SK-N-SH treated with all-trans-retinoic acid at 6 μM for 48 hours (cell line): ENCODE data around the gene UBE2R2.

Experiments
- ATAC-seq: fragments of 200-7000 bp; cut with Tn5 transposase; 3 replicates; pipeline ENCODE4 v1.9.1; 2020; ENCODE audit warnings: mild to moderate bottlenecking, moderate library complexity
- BACH2 ChIP-seq: fragments of 250-450 bp; sonication (Bioruptor Pico); IDR thresholded peaks from 2 replicates; pipeline ENCODE4 v1.9.0; 2021; ENCODE audit warnings: mild to moderate bottlenecking, borderline replicate concordance
- CREB5 ChIP-seq: fragments of 250-450 bp; sonication (Bioruptor Pico); IDR thresholded peaks from 2 replicates; pipeline ENCODE4 v1.5.1; 2020; ENCODE audit warnings: low read depth, mild to moderate bottlenecking, moderate library complexity
- CSRNP3 ChIP-seq: fragments of 250-450 bp; sonication (Bioruptor Pico); IDR thresholded peaks from 2 replicates; pipeline ENCODE4 v1.5.1; 2021; ENCODE audit warnings: mild to moderate bottlenecking, moderate library complexity
- ESRRG ChIP-seq: fragments of 250-450 bp; sonication (Bioruptor Pico); IDR thresholded peaks from 2 replicates; pipeline ENCODE4 v1.6.1; 2021; ENCODE audit warnings: mild to moderate bottlenecking
- GLIS3 ChIP-seq: fragments of 250-450 bp; sonication (Bioruptor Pico); IDR thresholded peaks from 2 replicates; pipeline ENCODE4 v1.5.0; 2020; ENCODE audit warnings: mild to moderate bottlenecking, moderate library complexity
- ISL1 ChIP-seq: fragments of 250-450 bp; sonication (Bioruptor Pico); IDR thresholded peaks from 2 replicates; pipeline ENCODE4 v2.1.2; 2022; ENCODE audit warnings: mild to moderate bottlenecking, moderate library complexity
- OSR1 ChIP-seq: fragments of 250-450 bp; sonication (Bioruptor Pico); IDR thresholded peaks from 2 replicates; pipeline ENCODE4 v1.8.0; 2022; ENCODE audit warnings: moderate library complexity, mild to moderate bottlenecking, inconsistent platforms
- POU6F1 ChIP-seq: fragments of 250-450 bp; sonication (Bioruptor Pico); IDR thresholded peaks from 2 replicates; pipeline ENCODE4 v1.8.0; 2021; ENCODE audit warnings: low read depth, mild to moderate bottlenecking, moderate library complexity, borderline replicate concordance
- RARB ChIP-seq: fragments of 250-450 bp; sonication (Bioruptor Pico); IDR thresholded peaks from 2 replicates; pipeline ENCODE4 v1.8.0; 2021; ENCODE audit warnings: mild to moderate bottlenecking, moderate library complexity
- SNAI2 ChIP-seq: fragments of 250-450 bp; sonication (Bioruptor Pico); IDR thresholded peaks from 2 replicates; pipeline ENCODE4 v1.5.0; 2020; ENCODE audit warnings: mild to moderate bottlenecking, moderate library complexity
- TCF4 ChIP-seq: fragments of 250-450 bp; sonication (Bioruptor Pico); IDR thresholded peaks from 2 replicates; pipeline ENCODE4 v1.8.0; 2021; ENCODE audit warnings: mild to moderate bottlenecking, moderate library complexity, borderline replicate concordance
- TOX ChIP-seq: fragments of 250-450 bp; sonication (Bioruptor Pico); IDR thresholded peaks from 2 replicates; pipeline ENCODE4 v1.8.0; 2021; ENCODE audit warnings: mild to moderate bottlenecking, moderate library complexity, borderline replicate concordance
- ZC3H10 ChIP-seq: fragments of 250-450 bp; sonication (Bioruptor Pico); IDR thresholded peaks from 2 replicates; pipeline ENCODE4 v1.5.1; 2021; ENCODE audit warnings: mild to moderate bottlenecking, moderate library complexity
- ZFP3 ChIP-seq: fragments of 250-450 bp; sonication (Bioruptor Pico); IDR thresholded peaks from 2 replicates; pipeline ENCODE4 v1.5.0; 2020; ENCODE audit warnings: mild to moderate bottlenecking, moderate library complexity
- ZFP30 ChIP-seq: fragments of 450-650 bp; formaldehyde crosslinking; IDR thresholded peaks from 2 replicates; pipeline ENCODE4 v1.5.0; 2022; ENCODE audit warnings: mild to moderate bottlenecking, moderate library complexity
- ZNF565 ChIP-seq: fragments of 450-650 bp; formaldehyde crosslinking; conservative IDR thresholded peaks from 2 replicates; pipeline ENCODE4 v1.5.0; 2020; ENCODE audit warnings: low read depth, mild to moderate bottlenecking, moderate library complexity
- ZNF70 ChIP-seq: fragments of 450-650 bp; formaldehyde crosslinking; IDR thresholded peaks from 2 replicates; pipeline ENCODE4 v1.5.0; 2020; ENCODE audit warnings: mild to moderate bottlenecking, moderate library complexity
- ZNF8 ChIP-seq: fragments of 450-650 bp; formaldehyde crosslinking; IDR thresholded peaks from 2 replicates; pipeline ENCODE4 v1.5.0; 2020; ENCODE audit warnings: mild to moderate bottlenecking, moderate library complexity
- TF ChIP-seq, protein P1 (sequence below): fragments of 250-450 bp; sonication (Bioruptor Pico); IDR thresholded peaks from 2 replicates; pipeline ENCODE4 v1.5.0; 2020; ENCODE audit warnings: mild to moderate bottlenecking, moderate library complexity
- TF ChIP-seq, protein P2 (sequence below): fragments of 250-450 bp; sonication (Bioruptor Pico); IDR thresholded peaks from 2 replicates; pipeline ENCODE4 v1.8.0; 2020; ENCODE audit warnings: mild to moderate bottlenecking, moderate library complexity, borderline replicate concordance

UBE2R2 gene

GRCh38 chr9:33943389-33943788 lies 126.4 kb downstream of the UBE2R2 start:
- ATAC-seq = no peak
- TF ChIP-seq POU6F1 (CRISPR knock-in tag) = no peak
- no peak for TF ChIP-seq CREB5 (CRISPR knock-in tag)
- no peak for TF ChIP-seq ZFP3 (CRISPR knock-in tag)
- TF ChIP-seq, protein P1, sequence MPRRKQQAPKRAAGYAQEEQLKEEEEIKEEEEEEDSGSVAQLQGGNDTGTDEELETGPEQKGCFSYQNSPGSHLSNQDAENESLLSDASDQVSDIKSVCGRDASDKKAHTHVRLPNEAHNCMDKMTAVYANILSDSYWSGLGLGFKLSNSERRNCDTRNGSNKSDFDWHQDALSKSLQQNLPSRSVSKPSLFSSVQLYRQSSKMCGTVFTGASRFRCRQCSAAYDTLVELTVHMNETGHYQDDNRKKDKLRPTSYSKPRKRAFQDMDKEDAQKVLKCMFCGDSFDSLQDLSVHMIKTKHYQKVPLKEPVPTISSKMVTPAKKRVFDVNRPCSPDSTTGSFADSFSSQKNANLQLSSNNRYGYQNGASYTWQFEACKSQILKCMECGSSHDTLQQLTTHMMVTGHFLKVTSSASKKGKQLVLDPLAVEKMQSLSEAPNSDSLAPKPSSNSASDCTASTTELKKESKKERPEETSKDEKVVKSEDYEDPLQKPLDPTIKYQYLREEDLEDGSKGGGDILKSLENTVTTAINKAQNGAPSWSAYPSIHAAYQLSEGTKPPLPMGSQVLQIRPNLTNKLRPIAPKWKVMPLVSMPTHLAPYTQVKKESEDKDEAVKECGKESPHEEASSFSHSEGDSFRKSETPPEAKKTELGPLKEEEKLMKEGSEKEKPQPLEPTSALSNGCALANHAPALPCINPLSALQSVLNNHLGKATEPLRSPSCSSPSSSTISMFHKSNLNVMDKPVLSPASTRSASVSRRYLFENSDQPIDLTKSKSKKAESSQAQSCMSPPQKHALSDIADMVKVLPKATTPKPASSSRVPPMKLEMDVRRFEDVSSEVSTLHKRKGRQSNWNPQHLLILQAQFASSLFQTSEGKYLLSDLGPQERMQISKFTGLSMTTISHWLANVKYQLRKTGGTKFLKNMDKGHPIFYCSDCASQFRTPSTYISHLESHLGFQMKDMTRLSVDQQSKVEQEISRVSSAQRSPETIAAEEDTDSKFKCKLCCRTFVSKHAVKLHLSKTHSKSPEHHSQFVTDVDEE = no peak
- no peak for TF ChIP-seq ESRRG (CRISPR knock-in tag)
- no peak for TF ChIP-seq ZNF565 (CRISPR knock-in tag)
- no peak for TF ChIP-seq ZFP30 (CRISPR knock-in tag)
- TF ChIP-seq OSR1 = no peak
- no peak for TF ChIP-seq ZC3H10 (CRISPR knock-in tag)
- TF ChIP-seq CSRNP3 (CRISPR knock-in tag) = no peak
- no peak for TF ChIP-seq SNAI2 (CRISPR knock-in tag)
- no peak for TF ChIP-seq ZNF8 (CRISPR knock-in tag)
- TF ChIP-seq ZNF70 (CRISPR knock-in tag) = no peak
- no peak for TF ChIP-seq TOX (CRISPR knock-in tag)
- no peak for TF ChIP-seq RARB (CRISPR knock-in tag)
- TF ChIP-seq BACH2 (CRISPR knock-in tag) = no peak
- TF ChIP-seq, protein P2, sequence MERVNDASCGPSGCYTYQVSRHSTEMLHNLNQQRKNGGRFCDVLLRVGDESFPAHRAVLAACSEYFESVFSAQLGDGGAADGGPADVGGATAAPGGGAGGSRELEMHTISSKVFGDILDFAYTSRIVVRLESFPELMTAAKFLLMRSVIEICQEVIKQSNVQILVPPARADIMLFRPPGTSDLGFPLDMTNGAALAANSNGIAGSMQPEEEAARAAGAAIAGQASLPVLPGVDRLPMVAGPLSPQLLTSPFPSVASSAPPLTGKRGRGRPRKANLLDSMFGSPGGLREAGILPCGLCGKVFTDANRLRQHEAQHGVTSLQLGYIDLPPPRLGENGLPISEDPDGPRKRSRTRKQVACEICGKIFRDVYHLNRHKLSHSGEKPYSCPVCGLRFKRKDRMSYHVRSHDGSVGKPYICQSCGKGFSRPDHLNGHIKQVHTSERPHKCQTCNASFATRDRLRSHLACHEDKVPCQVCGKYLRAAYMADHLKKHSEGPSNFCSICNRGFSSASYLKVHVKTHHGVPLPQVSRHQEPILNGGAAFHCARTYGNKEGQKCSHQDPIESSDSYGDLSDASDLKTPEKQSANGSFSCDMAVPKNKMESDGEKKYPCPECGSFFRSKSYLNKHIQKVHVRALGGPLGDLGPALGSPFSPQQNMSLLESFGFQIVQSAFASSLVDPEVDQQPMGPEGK (CRISPR knock-in tag) = no peak
- no peak for TF ChIP-seq TCF4 (CRISPR knock-in tag)
- no peak for TF ChIP-seq GLIS3 (CRISPR knock-in tag)
- TF ChIP-seq ISL1 (CRISPR knock-in tag) = no peak
- TF ChIP-seq, all 23 proteins: peak for 0

GRCh38 chr9:33946779-33947535 lies 130.0 kb downstream of the UBE2R2 start:
- peak; percentile 93 for ATAC-seq
- TF ChIP-seq ESRRG (CRISPR knock-in tag) = no peak
- TF ChIP-seq ISL1 (CRISPR knock-in tag) = peak; percentile 83
- TF ChIP-seq ZC3H10 (CRISPR knock-in tag) = no peak
- no peak for TF ChIP-seq CSRNP3 (CRISPR knock-in tag)
- TF ChIP-seq BACH2 (CRISPR knock-in tag) = no peak
- TF ChIP-seq TOX (CRISPR knock-in tag) = no peak
- TF ChIP-seq GLIS3 (CRISPR knock-in tag) = 0 out of 2 replicates have a peak, but pooled peaks have one; percentile 54
